ENCODE data around the gene MEIS1. TPM values are rescaled to one million over a fixed set of nuclear protein-coding genes. Genes with fewer than 3 reads are reported as not detected.

Gene MEIS1
- total and polyA plus RNA-seq, 4 experiments from 2014 or later, result not detected

DNA sequence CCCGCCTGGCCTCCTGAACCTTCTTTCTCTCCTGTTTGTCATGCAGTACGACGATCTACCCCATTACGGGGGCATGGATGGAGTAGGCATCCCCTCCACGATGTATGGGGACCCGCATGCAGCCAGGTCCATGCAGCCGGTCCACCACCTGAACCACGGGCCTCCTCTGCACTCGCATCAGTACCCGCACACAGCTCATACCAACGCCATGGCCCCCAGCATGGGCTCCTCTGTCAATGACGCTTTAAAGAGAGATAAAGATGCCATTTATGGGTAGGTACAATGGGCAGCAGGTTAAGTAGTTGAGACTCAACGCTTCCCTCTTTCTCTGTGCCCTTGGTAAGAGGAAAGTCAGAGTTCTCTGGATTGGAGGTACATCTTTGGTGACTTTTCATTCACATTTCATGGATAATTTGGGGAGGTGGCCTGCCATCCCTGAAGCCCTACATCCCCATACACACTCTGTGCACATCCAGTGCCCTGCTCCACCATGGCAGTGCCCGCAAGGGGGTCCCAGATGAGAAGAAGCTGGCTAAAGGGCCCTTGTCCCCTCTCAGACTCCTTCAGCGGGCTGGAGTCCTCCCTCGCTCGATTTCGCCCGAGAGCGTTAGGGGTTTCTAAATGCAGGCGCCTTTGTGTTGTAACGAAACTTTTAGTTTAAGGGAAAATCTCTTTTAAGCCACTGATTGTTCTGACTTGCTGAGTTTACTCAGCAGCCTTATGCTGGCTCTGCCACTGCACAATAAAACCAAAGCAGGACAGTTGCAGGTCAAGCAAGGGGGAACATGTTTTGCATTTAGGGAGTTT lies 3.0 kb downstream of the MEIS1 start:
- H3K27ac Mint-ChIP-seq, result no peak overlapping the region
- Histone ChIP-seq H3K4me1 (ENCODE audit: insufficient read depth, low read length) (peaks cover 18% of the 10 kb centered on the region), H3K9me3 (ENCODE audit: control insufficient read depth in 1 of 2, low read length in 2 of 2) (no peaks in the 10 kb centered on the region), H3K36me3 (ENCODE audit: insufficient read depth, low read length) (no peaks in the 10 kb centered on the region), H3K27me3 (ENCODE audit: insufficient read depth, low read length) (peaks cover 9% of the 10 kb centered on the region), H3K27ac (ENCODE audit: low read depth, low read length) (no peak overlapping the region), H3K4me3 (ENCODE audit: low read length in 2 of 2) (no peak overlapping the region)
- peak overlapping the region in 1 of 8 donors; percentile 31 for H3K4me3 Mint-ChIP-seq
- DNase-seq, result no peak
- ChIA-PET POLR2A (ENCODE audit: partially characterized antibody) (no interaction called here), CTCF (ENCODE audit: partially characterized antibody) (no interaction called here)
- peaks cover 0 to 1% of the 10 kb centered on the region in 2 donors for H3K36me3 Mint-ChIP-seq
- peaks cover 0 to 18% (median 8%) of the 10 kb centered on the region in 8 donors for H3K9me3 Mint-ChIP-seq
- intact Hi-C loops (cut with micrococcal nuclease), result no loop called here
- peaks cover 50 to 55% of the 10 kb centered on the region in 2 donors for H3K27me3 Mint-ChIP-seq
- peaks cover 10 to 25% (median 23%) of the 10 kb centered on the region in 4 donors for H3K4me1 Mint-ChIP-seq

DNA sequence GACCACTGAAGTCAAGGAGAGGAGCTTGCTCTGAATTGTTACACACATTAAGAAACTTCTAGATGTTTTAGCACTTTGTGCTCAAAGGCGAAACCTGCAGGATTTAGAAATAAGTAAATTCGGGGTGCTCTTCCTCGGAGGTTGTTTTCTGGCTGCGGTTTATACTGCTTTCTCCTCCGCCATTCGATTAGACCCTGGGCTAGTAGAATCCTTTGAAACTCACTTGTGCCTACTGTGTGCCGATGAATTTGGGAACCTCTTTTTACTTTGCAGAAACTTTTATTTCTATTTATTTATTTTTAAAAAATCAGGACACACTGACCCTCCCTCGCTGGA lies 3.5 kb downstream of the MEIS1 start:
- H3K4me3 Mint-ChIP-seq, result no peak overlapping the region
- peaks cover 9% of the 10 kb centered on the region for H3K27me3 ChIP-seq (ENCODE audit: insufficient read depth, low read length)

DNA sequence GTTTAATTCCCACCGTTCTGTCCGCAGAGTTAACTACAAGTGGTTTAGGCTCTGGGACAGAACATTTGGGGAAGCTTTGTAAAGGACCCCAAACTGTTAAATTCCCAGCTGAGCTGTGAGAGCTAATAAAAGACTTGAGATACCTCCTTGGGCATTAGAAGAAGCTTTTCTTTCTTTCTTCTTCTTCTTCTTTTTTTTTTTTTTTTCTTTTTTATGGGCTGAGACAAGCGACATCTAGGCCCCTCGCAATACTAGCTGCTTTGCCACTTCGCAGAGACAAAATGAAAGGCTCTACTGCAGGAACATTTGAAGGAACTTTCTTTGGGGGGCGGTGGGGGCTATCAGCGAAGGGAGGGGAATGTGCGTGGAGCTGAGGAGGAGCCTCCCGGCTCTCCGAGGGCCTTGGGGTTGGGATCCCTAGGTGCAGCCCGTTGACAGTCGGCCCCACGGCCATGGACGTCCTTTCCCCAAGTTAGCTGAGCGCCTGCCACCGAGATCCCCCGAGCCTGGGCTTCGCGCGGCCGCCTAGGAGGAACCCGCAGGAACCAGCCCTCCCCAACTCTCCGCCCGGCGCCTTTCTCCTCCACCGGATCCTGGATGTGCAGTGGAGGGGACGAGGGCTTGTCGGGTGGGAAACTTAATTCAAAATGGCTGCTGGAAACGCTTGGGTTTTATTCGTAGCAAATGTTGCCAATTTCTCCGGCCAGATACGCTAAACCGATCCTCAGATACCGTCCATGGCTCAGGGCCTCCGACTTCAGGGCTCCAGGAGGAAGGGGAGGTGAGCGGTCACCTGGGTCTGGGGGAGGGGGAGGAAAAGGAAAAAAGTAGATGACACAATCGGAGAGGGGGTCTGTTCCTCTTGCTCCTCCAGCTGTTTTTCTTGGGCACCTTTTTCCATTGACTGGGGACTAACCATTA lies 4.2 kb downstream of the MEIS1 start:
- Mint-ChIP-seq H3K4me1 (peaks cover 7 to 17% (median 15%) of the 10 kb centered on the region in 4 donors), H3K27me3 (peaks cover 48 to 56% of the 10 kb centered on the region in 2 donors), H3K4me3 (no peak overlapping the region), H3K27ac (no peak overlapping the region), H3K36me3 (peaks cover 0 to 1% of the 10 kb centered on the region in 2 donors), H3K9me3 (peaks cover 0 to 20% (median 8%) of the 10 kb centered on the region in 8 donors)
- H3K9me3 ChIP-seq (ENCODE audit: control insufficient read depth in 1 of 2, low read length in 2 of 2), result no peaks in the 10 kb centered on the region
- H3K36me3 ChIP-seq (ENCODE audit: insufficient read depth, low read length), result no peaks in the 10 kb centered on the region
- H3K4me3 ChIP-seq (ENCODE audit: low read length in 2 of 2), result no peak overlapping the region
- no peak for DNase-seq
- no peak overlapping the region for H3K27ac ChIP-seq (ENCODE audit: low read depth, low read length)
- H3K4me1 ChIP-seq (ENCODE audit: insufficient read depth, low read length), result peaks cover 11% of the 10 kb centered on the region
- CTCF ChIA-PET (ENCODE audit: partially characterized antibody), result no interaction called here
- POLR2A ChIA-PET (ENCODE audit: partially characterized antibody), result no interaction called here
- intact Hi-C loops (cut with micrococcal nuclease), result no loop called here
- peaks cover 11% of the 10 kb centered on the region for H3K27me3 ChIP-seq (ENCODE audit: insufficient read depth, low read length)

More for the DNA sequence above, 3.5 kb downstream of the MEIS1 start:
- peaks cover 50 to 55% of the 10 kb centered on the region in 2 donors for H3K27me3 Mint-ChIP-seq
- H3K9me3 ChIP-seq (ENCODE audit: control insufficient read depth in 1 of 2, low read length in 2 of 2), result no peaks in the 10 kb centered on the region
- peaks cover 0 to 1% of the 10 kb centered on the region in 2 donors for H3K36me3 Mint-ChIP-seq
- POLR2A ChIA-PET (ENCODE audit: partially characterized antibody), result no interaction called here
- H3K27ac Mint-ChIP-seq, result no peak overlapping the region
- H3K4me1 Mint-ChIP-seq, result peaks cover 10 to 22% (median 19%) of the 10 kb centered on the region in 4 donors
- intact Hi-C loops (cut with micrococcal nuclease), result no loop called here
- peaks cover 14% of the 10 kb centered on the region for H3K4me1 ChIP-seq (ENCODE audit: insufficient read depth, low read length)
- no peak overlapping the region for H3K27ac ChIP-seq (ENCODE audit: low read depth, low read length)
- H3K36me3 ChIP-seq (ENCODE audit: insufficient read depth, low read length), result no peaks in the 10 kb centered on the region
- H3K9me3 Mint-ChIP-seq, result peaks cover 0 to 18% (median 8%) of the 10 kb centered on the region in 8 donors
- CTCF ChIA-PET (ENCODE audit: partially characterized antibody), result no interaction called here
- no peak for DNase-seq
- no peak overlapping the region for H3K4me3 ChIP-seq (ENCODE audit: low read length in 2 of 2)

DNA sequence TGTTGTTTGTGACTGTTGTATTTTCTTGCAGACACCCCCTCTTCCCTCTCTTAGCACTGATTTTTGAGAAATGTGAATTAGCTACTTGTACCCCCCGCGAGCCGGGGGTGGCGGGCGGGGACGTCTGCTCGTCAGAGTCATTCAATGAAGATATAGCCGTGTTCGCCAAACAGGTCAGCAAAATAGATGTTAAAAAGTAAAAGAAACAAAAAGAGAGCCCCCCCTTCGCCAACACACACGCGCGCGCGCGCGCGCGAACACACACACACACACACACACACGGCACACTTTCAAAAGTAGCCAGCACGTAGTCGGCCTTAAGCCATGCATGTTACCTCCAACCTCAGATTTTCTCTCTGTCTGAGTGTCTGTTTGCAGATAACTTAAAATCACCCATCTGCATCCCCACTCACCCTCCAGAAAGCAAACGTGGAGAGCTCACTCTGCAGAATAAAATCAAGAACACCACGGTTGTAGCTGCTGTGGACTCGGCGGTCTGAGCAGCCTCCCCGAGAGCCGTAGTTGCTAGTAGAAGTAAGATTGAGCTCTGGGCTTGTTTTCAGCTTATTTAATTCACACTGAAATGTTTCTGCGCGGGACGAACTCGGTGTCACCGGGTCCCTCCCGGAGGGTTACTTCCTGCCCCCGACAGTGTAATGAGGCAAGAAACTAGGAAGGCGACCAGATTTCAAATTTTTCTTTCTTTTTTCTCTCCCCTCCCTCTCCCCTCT lies 5.1 kb downstream of the MEIS1 start:
- intact Hi-C loops (cut with micrococcal nuclease), result no loop called here
- peaks cover 11% of the 10 kb centered on the region for H3K27me3 ChIP-seq (ENCODE audit: insufficient read depth, low read length)

DNA sequence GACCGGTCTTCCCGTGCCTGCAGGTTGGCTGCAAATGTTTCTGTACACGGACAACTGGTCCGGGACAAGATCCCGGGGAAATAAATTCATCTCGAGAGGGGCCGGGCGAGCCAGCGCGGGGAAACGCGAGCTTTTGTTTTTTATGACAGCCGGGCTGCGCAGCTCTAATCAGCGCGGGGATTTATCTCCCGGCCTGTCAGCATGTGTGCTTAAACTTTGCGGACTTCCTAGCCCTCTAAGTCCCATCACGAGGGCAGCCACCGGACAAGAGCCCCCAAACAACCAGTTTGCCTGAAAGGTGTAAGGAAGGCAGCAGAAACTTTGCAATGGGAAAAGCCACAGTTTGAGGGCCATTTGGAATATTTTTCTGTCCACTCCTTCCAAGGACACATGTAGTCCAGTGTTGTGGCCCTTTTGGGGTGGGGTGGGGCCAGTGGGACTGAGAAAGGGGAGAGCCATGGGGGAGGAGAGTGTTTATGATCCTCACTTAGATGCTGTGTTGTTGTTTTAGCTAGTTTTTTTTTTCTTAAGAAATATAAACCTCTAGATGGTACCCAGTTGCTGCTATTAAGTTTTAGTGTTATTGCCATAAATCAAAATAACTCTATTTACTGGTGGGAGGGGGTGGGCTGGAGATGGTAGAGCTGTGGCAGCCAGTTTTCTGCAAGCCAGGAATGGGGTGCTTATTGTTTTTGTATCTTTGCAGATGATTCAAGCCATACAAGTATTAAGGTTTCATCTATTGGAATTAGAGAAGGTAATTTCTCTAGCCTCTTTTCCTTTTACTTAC lies 6.0 kb downstream of the MEIS1 start:
- H3K9me3 Mint-ChIP-seq, result peaks cover 0 to 15% (median 7%) of the 10 kb centered on the region in 8 donors
- no peaks in the 10 kb centered on the region for H3K4me1 ChIP-seq (ENCODE audit: insufficient read depth, low read length)
- H3K27me3 ChIP-seq (ENCODE audit: insufficient read depth, low read length), result peaks cover 6% of the 10 kb centered on the region
- peaks cover 36 to 42% of the 10 kb centered on the region in 2 donors for H3K27me3 Mint-ChIP-seq
- H3K4me3 ChIP-seq (ENCODE audit: low read length in 2 of 2), result no peak overlapping the region
- no peak for DNase-seq
- no peaks in the 10 kb centered on the region for H3K36me3 Mint-ChIP-seq
- no peaks in the 10 kb centered on the region for H3K9me3 ChIP-seq (ENCODE audit: control insufficient read depth in 1 of 2, low read length in 2 of 2)
- H3K27ac Mint-ChIP-seq, result no peak overlapping the region
- intact Hi-C loops (cut with micrococcal nuclease), result no loop called here
- no peaks in the 10 kb centered on the region for H3K36me3 ChIP-seq (ENCODE audit: insufficient read depth, low read length)
- POLR2A ChIA-PET (ENCODE audit: partially characterized antibody), result no interaction called here
- H3K27ac ChIP-seq (ENCODE audit: low read depth, low read length), result no peak overlapping the region
- H3K4me3 Mint-ChIP-seq, result peak overlapping the region in 1 of 8 donors; percentile 44
- CTCF ChIA-PET (ENCODE audit: partially characterized antibody), result no interaction called here
- H3K4me1 Mint-ChIP-seq, result peaks cover 0 to 2% (median 1%) of the 10 kb centered on the region in 4 donors

More for the DNA sequence above, 5.1 kb downstream of the MEIS1 start:
- no peaks in the 10 kb centered on the region for H3K36me3 ChIP-seq (ENCODE audit: insufficient read depth, low read length)
- CTCF ChIA-PET (ENCODE audit: partially characterized antibody), result no interaction called here
- Mint-ChIP-seq H3K27me3 (peaks cover 42 to 48% of the 10 kb centered on the region in 2 donors), H3K9me3 (peaks cover 0 to 18% (median 8%) of the 10 kb centered on the region in 8 donors), H3K4me1 (peaks cover 5 to 9% (median 7%) of the 10 kb centered on the region in 4 donors), H3K4me3 (no peak overlapping the region), H3K27ac (peak overlapping the region in 1 of 7 donors; percentile 53), H3K36me3 (peaks cover 0 to under 1% of the 10 kb centered on the region in 2 donors)
- H3K9me3 ChIP-seq (ENCODE audit: control insufficient read depth in 1 of 2, low read length in 2 of 2), result no peaks in the 10 kb centered on the region
- no peak for DNase-seq
- H3K4me3 ChIP-seq (ENCODE audit: low read length in 2 of 2), result no peak overlapping the region
- no peak overlapping the region for H3K27ac ChIP-seq (ENCODE audit: low read depth, low read length)
- H3K4me1 ChIP-seq (ENCODE audit: insufficient read depth, low read length), result peaks cover 6% of the 10 kb centered on the region
- POLR2A ChIA-PET (ENCODE audit: partially characterized antibody), result no interaction called here

DNA sequence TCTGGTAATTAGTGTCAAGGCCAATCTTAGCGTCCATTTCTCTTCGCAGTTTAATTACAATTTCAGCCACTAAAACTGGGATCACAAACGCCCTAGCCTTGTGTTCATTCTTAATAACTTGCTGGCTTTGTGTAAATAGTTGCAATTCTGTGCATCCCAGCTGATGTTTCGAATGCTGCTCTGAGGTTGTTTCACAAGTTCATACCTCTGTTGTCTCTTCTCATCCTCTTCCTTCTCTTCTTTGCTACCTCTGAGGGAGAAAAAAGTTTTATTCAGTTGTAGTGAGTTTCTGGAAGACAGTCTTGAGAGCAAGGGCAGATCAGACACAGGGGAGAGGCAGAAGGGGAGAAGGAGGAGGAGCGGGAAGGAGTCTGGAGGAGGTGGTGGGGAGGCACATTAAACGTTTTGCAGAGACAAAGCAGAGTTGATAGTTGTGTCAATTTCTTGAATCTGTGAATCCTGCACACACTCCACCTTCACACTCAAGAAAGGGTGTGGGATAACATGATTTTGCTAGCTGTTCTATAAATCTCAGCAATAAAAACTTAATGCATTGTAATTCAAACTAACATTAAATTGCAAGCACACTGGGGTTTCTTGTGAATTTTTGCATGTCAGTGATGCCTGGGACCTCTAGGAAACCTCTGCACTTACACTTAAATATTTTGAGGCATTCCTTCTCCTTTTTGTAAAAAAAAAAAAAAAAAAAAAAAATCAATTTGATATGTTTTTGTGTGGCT lies 6.8 kb downstream of the MEIS1 start:
- Histone ChIP-seq H3K27me3 (ENCODE audit: insufficient read depth, low read length) (peaks cover 6% of the 10 kb centered on the region), H3K9me3 (ENCODE audit: control insufficient read depth in 1 of 2, low read length in 2 of 2) (no peaks in the 10 kb centered on the region), H3K36me3 (ENCODE audit: insufficient read depth, low read length) (no peaks in the 10 kb centered on the region), H3K4me3 (ENCODE audit: low read length in 2 of 2) (no peak overlapping the region), H3K4me1 (ENCODE audit: insufficient read depth, low read length) (no peaks in the 10 kb centered on the region), H3K27ac (ENCODE audit: low read depth, low read length) (no peak overlapping the region)
- no peak for DNase-seq
- Mint-ChIP-seq H3K4me3 (no peak overlapping the region), H3K27me3 (peaks cover 34 to 36% of the 10 kb centered on the region in 2 donors), H3K9me3 (peaks cover 0 to 15% (median 7%) of the 10 kb centered on the region in 8 donors), H3K4me1 (peaks cover 0 to 2% (median under 1%) of the 10 kb centered on the region in 4 donors), H3K27ac (no peak overlapping the region), H3K36me3 (peaks cover 0 to under 1% of the 10 kb centered on the region in 2 donors)
- CTCF ChIA-PET (ENCODE audit: partially characterized antibody), result no interaction called here
- intact Hi-C loops (cut with micrococcal nuclease), result no loop called here
- POLR2A ChIA-PET (ENCODE audit: partially characterized antibody), result no interaction called here
